Endothelial cell of umbilical vein (primary cell): ENCODE results near the gene IFT27. TPM values are rescaled to one million over a fixed set of nuclear protein-coding genes. Genes with fewer than 3 reads are reported as not detected.

Experiments
- BruUV-seq: library from RNA; stranded (reverse); fragments of 400-500 nt; replicated peaks from 2 replicates; lab custom pipeline; 2021; lab: Mats Ljungman, UMichigan
- CTCF ChIA-PET: fragments of 300-600, 350-600 bp; sonication (Branson Sonifier 250); formaldehyde crosslinking; loops from one replicate; lab custom pipeline; 2021; ENCODE audit warnings: antibody characterized with exemption, inconsistent platforms; lab: Charles Lee
- POLR2A ChIA-PET: fragments of 300-600, 350-600 bp; sonication (Branson Sonifier 250); formaldehyde crosslinking; loops from one replicate; lab custom pipeline; 2021; ENCODE audit warnings: antibody characterized with exemption, inconsistent platforms; lab: Charles Lee
- DNase-seq: peaks from one replicate; pipeline ENCODE4 v3.0.0-alpha.2; 2011; ENCODE audit warnings: low read depth, low spot score
- FAIRE-seq: peaks from 2 replicates; lab custom pipeline; 2011; peaks lifted over from hg19 to GRCh38; lab: Jason Lieb, UNC
- H2AFZ ChIP-seq: 2 replicates; pipeline ENCODE4 v1.6.0; 2012; ENCODE audit warnings: low read depth, low read length, control low read depth, inconsistent platforms
- H3K27ac ChIP-seq: 2 replicates; pipeline ENCODE4 v1.5.1; 2011; ENCODE audit warnings: low read depth, mild to moderate bottlenecking, control low read depth, low read length, moderate library complexity; ENCODE audit not compliant: insufficient read depth
- H3K27me3 ChIP-seq, 2 experiments: 2 replicates each; pipeline versions ENCODE4 v1.6.0 to v1.6.1; 2011; ENCODE audit warnings: low read length in 2 of 2, mixed read lengths in 1 of 2; ENCODE audit not compliant: control insufficient read depth in 2 of 2, insufficient read depth in 2 of 2
- H3K36me3 ChIP-seq, 2 experiments: 2 replicates in 1 of 2; 3 replicates in 1 of 2; pipeline ENCODE4 v1.5.1; 2011; ENCODE audit warnings: low read length in 2 of 2, mild to moderate bottlenecking in 1 of 2, moderate library complexity in 1 of 2; ENCODE audit not compliant: control insufficient read depth in 2 of 2, insufficient read depth in 2 of 2; ENCODE audit errors: extremely low read depth in 1 of 2
- H3K4me1 ChIP-seq: 3 replicates; pipeline ENCODE4 v1.5.1; 2011; ENCODE audit warnings: mild to moderate bottlenecking, low read length; ENCODE audit not compliant: control insufficient read depth, insufficient read depth; ENCODE audit errors: extremely low read depth
- H3K4me2 ChIP-seq: 2 replicates; pipeline ENCODE4 v1.6.1; 2011; ENCODE audit warnings: low read length, control low read depth, mixed read lengths; ENCODE audit not compliant: insufficient read depth
- H3K4me3 ChIP-seq, 3 experiments: fragments of 200-600 bp in 1 of 3; sonication (generic), shearing (Covaris generic) in 1 of 3; replicated peaks in 1 of 3; 2 replicates each; pipeline ENCODE4 v1.5.1; 2011 to 2016; ENCODE audit warnings: control low read depth in 3 of 3, low read length in 3 of 3, mild to moderate bottlenecking in 2 of 3, inconsistent platforms in 1 of 3, low read depth in 1 of 3, moderate library complexity in 1 of 3; ENCODE audit not compliant: insufficient read depth in 1 of 3
- H3K79me2 ChIP-seq: 2 replicates; pipeline ENCODE4 v1.6.0; 2012; ENCODE audit warnings: low read length, inconsistent platforms; ENCODE audit not compliant: control insufficient read depth, insufficient read depth
- H3K9ac ChIP-seq: replicated peaks from 2 replicates; pipeline ENCODE3; 2011; ENCODE audit warnings: low read length, control low read depth; ENCODE audit not compliant: insufficient read depth; ENCODE audit errors: extremely low read depth
- H3K9me1 ChIP-seq: replicated peaks from 3 replicates; pipeline ENCODE4 v1.6.0; 2011; ENCODE audit warnings: mild to moderate bottlenecking, low read length; ENCODE audit not compliant: control insufficient read depth, insufficient read depth; ENCODE audit errors: extremely low read depth
- H3K9me3 ChIP-seq: replicated peaks from 2 replicates; pipeline ENCODE4 v1.5.1; 2012; ENCODE audit warnings: low read length, inconsistent platforms; ENCODE audit not compliant: control insufficient read depth, insufficient read depth
- H4K20me1 ChIP-seq: replicated peaks from 2 replicates; pipeline ENCODE3; 2011; ENCODE audit warnings: mild to moderate bottlenecking, low read length; ENCODE audit not compliant: control insufficient read depth, insufficient read depth; ENCODE audit errors: extremely low read depth
- CTCF ChIP-seq, 2 donors: IDR thresholded peaks; 1 replicate in 1 of 2; 2 replicates in 1 of 2; pipeline ENCODE4 v1.5.1; 2011; ENCODE audit warnings: low read length in 2 of 2, mild to moderate bottlenecking in 2 of 2, moderate library complexity in 2 of 2, control low read depth in 1 of 2, inconsistent platforms in 1 of 2, low read depth in 1 of 2; ENCODE audit not compliant: insufficient read depth in 1 of 2; ENCODE audit errors: extremely low read depth in 1 of 2
- EZH2 ChIP-seq: IDR thresholded peaks from 2 replicates; pipeline ENCODE4 v1.6.1; 2012; ENCODE audit warnings: borderline replicate concordance, low read depth, mild to moderate bottlenecking, moderate library complexity, low read length, inconsistent platforms; ENCODE audit not compliant: severe bottlenecking
- FOS ChIP-seq: IDR thresholded peaks from 2 replicates; pipeline ENCODE4 v1.6.1; 2011; ENCODE audit warnings: mild to moderate bottlenecking, low read length, moderate library complexity, borderline replicate concordance; ENCODE audit not compliant: insufficient read depth
- GATA2 ChIP-seq: IDR thresholded peaks from 2 replicates; pipeline ENCODE4 v1.7.0; 2011; ENCODE audit warnings: low read depth, mild to moderate bottlenecking, moderate library complexity, mixed read lengths, low read length; ENCODE audit not compliant: insufficient read length, insufficient read depth
- JUN ChIP-seq: IDR thresholded peaks from 2 replicates; pipeline ENCODE4 v1.6.1; 2011; ENCODE audit warnings: borderline replicate concordance, low read depth; ENCODE audit not compliant: insufficient read length, insufficient read depth
- MAX ChIP-seq: IDR thresholded peaks from 2 replicates; pipeline ENCODE4 v1.6.1; 2011; ENCODE audit not compliant: insufficient read depth, insufficient read length
- MYC ChIP-seq: IDR thresholded peaks from one replicate; pipeline ENCODE4 v1.6.1; 2011; ENCODE audit warnings: mild to moderate bottlenecking, low read depth, low read length
- POLR2A ChIP-seq: IDR thresholded peaks from 2 replicates; pipeline ENCODE4 v1.6.1; 2012; ENCODE audit warnings: low read depth, mild to moderate bottlenecking, control low read depth, low read length
- POLR2AphosphoS5 ChIP-seq: IDR thresholded peaks from 2 replicates; pipeline ENCODE4 v1.6.1; 2012; ENCODE audit warnings: low read depth, mild to moderate bottlenecking, control low read depth, low read length, moderate library complexity; ENCODE audit not compliant: insufficient read depth
- dilution Hi-C: fragments of 300-500 bp; cut with MboI; formaldehyde crosslinking; loops from one replicate; pipeline ENCODE4 v1.15.0; 2019; ENCODE audit warnings: low sequenced_read_pairs; ENCODE audit not compliant: extremely low pct_ligation_motif_present
- intact Hi-C: fragments of 100-400 bp; cut with micrococcal nuclease; formaldehyde crosslinking; loops from one replicate; pipeline ENCODE4 v1.10.0; 2022
- polyA plus RNA-seq, 4 experiments: library from polyadenylated mRNA; depleted of rRNA in 3 of 4; stranded (reverse) in 3 of 4; unstranded in 1 of 4; fragments of >200 nt; gene quantifications; 2 replicates each; pipeline versions ENCODE4 v1.2.1 to v1.2.3, GENCODE V29; 2011 to 2012; ENCODE audit warnings: missing spikeins in 1 of 4
- total RNA-seq: library from RNA; stranded (reverse); gene quantifications from 2 replicates; pipeline ENCODE4 v1.2.3, GENCODE V29; 2021

IFT27 gene
- total and polyA plus RNA-seq, 2 donors (not counting 3 experiments of a cell fraction or from before 2014, with no cell fraction given), result 29.9 to 33.7 TPM

GRCh38 chr22:36726007-36726380, 49.9 kb downstream of the IFT27 start:
- Histone ChIP-seq H3K27me3 (peaks cover under 1 to 6% of the 10 kb centered on the region in 2 experiments), H3K79me2 (no peaks in the 10 kb centered on the region), H3K27ac (no peak overlapping the region), H3K4me1 (no peaks in the 10 kb centered on the region), H4K20me1 (no peaks in the 10 kb centered on the region), H3K4me3 (no peak overlapping the region), H3K9me3 (no peaks in the 10 kb centered on the region), H3K4me2 (no peak overlapping the region), H3K9ac (no peak overlapping the region), H3K9me1 (no peaks in the 10 kb centered on the region), H2AFZ (no peak overlapping the region), H3K36me3 (no peaks in the 10 kb centered on the region)
- no peak for FAIRE-seq
- dilution Hi-C loops, result no loop called here
- DNase-seq, result no peak
- BruUV-seq, result no TSS peak
- TF ChIP-seq CTCF (IDR thresholded peaks at IDR 0.05; ENCODE audit: extremely low read depth in 1 of 2, insufficient read depth in 1 of 2, low read depth in 1 of 2, low read length in 2 of 2), result no peak
- TF ChIP-seq JUN, result no peak
- TF ChIP-seq GATA2, result no peak
- TF ChIP-seq MAX, result no peak
- TF ChIP-seq POLR2AphosphoS5, result no peak
- TF ChIP-seq POLR2A, result no peak
- TF ChIP-seq FOS, result no peak
- TF ChIP-seq MYC, result no peak
- TF ChIP-seq EZH2, result no peak
- CTCF ChIA-PET, result interaction anchor here (1.5 kb wide), 1 partner anchor 180 kb away, joined by 3 read pairs; no protein-coding TSS in a partner anchor
- POLR2A ChIA-PET, result no interaction called here
- intact Hi-C loops, result loop anchor here (10.0 kb wide), 1 partner anchor 91 kb away; no protein-coding TSS in a partner anchor
